B cell (primary cell): ENCODE measurements around the gene IFT22.

Experiments used
- EZH2 ChIP-seq: IDR thresholded peaks from 2 replicates; pipeline ENCODE4 v1.6.1; 2012; ENCODE audit warnings: borderline replicate concordance, low read depth, mild to moderate bottlenecking, moderate library complexity, low read length; ENCODE audit not compliant: insufficient read depth, poor library complexity, severe bottlenecking
- TF ChIP-seq, protein P1 (sequence below): fragments of 200-600 bp; IDR thresholded peaks from one replicate; pipeline ENCODE4 v1.8.0; 2022; ENCODE audit warnings: antibody characterized with exemption, mild to moderate bottlenecking

DNA sequence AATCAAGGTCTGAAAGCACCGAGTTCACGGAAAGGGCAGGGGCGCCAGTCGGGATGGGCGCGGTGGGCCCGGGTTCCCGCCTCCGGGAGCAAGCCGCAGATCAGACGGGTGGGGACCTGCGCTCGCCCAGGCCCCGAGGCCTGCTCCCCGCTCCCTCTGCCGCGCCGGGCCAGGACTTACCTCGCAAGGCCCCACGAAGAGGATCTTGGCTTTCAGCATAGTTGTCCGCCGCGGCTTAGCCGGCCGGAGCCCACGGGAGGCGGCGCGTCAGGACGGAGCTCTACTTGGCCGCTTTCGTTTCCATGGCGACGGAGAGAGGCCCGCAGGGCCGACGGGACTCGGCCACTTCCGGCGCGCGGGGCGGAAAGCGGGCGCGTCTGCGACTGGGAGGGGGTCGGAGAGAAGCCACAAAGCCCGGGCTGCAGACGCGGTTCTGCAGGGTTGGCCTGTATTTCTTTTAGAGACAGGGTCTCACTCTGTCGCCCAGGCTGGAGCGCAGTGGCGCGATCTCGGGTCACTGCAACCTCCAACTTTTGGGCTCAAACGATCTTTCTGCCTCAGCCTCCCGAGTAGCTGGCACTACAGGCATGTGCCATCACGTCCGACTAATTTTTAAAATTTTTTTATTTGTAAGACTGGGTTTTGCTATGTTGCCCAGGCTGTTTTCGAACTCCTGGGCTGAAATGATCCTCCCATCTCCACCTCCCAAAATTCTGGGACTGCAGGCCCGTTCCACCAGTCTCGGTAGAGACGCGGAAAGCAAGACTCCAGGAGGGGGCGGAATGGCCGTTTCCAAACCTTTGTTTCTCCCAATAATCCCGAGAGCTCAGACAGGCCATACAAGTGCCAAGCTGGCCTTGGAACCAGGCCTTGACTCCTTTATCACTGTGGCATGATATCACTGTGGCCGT is at the start of gene IFT22:
- TF ChIP-seq EZH2 = no peak
- TF ChIP-seq, protein P1, sequence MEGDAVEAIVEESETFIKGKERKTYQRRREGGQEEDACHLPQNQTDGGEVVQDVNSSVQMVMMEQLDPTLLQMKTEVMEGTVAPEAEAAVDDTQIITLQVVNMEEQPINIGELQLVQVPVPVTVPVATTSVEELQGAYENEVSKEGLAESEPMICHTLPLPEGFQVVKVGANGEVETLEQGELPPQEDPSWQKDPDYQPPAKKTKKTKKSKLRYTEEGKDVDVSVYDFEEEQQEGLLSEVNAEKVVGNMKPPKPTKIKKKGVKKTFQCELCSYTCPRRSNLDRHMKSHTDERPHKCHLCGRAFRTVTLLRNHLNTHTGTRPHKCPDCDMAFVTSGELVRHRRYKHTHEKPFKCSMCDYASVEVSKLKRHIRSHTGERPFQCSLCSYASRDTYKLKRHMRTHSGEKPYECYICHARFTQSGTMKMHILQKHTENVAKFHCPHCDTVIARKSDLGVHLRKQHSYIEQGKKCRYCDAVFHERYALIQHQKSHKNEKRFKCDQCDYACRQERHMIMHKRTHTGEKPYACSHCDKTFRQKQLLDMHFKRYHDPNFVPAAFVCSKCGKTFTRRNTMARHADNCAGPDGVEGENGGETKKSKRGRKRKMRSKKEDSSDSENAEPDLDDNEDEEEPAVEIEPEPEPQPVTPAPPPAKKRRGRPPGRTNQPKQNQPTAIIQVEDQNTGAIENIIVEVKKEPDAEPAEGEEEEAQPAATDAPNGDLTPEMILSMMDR = no peak
